GM18867 (cell line): ENCODE results near the gene PI4K2A.

Experiments used
- ATAC-seq: cut with Tn5 transposase; IDR thresholded peaks from one replicate; pipeline ENCODE4 v1.9.1; 2021; ENCODE audit warnings: mild to moderate bottlenecking, moderate library complexity; ENCODE audit not compliant: unreplicated experiment

PI4K2A gene

GRCh38 chr10:97703398-97704067 lies 63.1 kb downstream of the PI4K2A start:
- no peak for ATAC-seq

- no peak for ATAC-seq
Measured at GRCh38 chr10:97704341-97704740, 63.9 kb downstream of the PI4K2A start.

GRCh38 chr10:97705006-97705670 lies 64.7 kb downstream of the PI4K2A start:
- no peak for ATAC-seq

GRCh38 chr10:97707134-97707861 lies 66.8 kb downstream of the PI4K2A start:
- ATAC-seq: no peak

GRCh38 chr10:97708167-97708566 lies 67.7 kb downstream of the PI4K2A start:
- no peak for ATAC-seq

- ATAC-seq: no peak
Measured at GRCh38 chr10:97708976-97709946, 68.8 kb downstream of the PI4K2A start.

- ATAC-seq: no peak
Measured at GRCh38 chr10:97711640-97712572, 71.4 kb downstream of the PI4K2A start.

- ATAC-seq: no peak
Measured at GRCh38 chr10:97713339-97713825, 72.9 kb downstream of the PI4K2A start, which contains the start of gene MARVELD1. Gene MARVELD1 (plus strand): TSS chr10:97713730. CDS start chr10:97713877, 147 bp downstream.

- ATAC-seq: peak; percentile 83
Measured at GRCh38 chr10:97713826-97714400, 73.4 kb downstream of the PI4K2A start.

- peak; percentile 28 for ATAC-seq
Measured at GRCh38 chr10:97714401-97715258, 74.2 kb downstream of the PI4K2A start.

- no peak for ATAC-seq
Measured at GRCh38 chr10:97715259-97715874, 74.9 kb downstream of the PI4K2A start.

GRCh38 chr10:97717627-97718026 lies 77.2 kb downstream of the PI4K2A start:
- no peak for ATAC-seq

GRCh38 chr10:97718178-97718577 lies 77.7 kb downstream of the PI4K2A start:
- ATAC-seq: no peak

- ATAC-seq: no peak
Measured at GRCh38 chr10:97718659-97719142, 78.2 kb downstream of the PI4K2A start.

GRCh38 chr10:97719602-97720001 lies 79.1 kb downstream of the PI4K2A start:
- ATAC-seq: no peak

GRCh38 chr10:97721871-97722780 lies 81.7 kb downstream of the PI4K2A start:
- no peak for ATAC-seq
